ENCODE results near the gene ZRANB2. TPM values are rescaled to one million over a fixed set of nuclear protein-coding genes. Genes with fewer than 3 reads are reported as not detected.

ZRANB2 gene
- total RNA-seq (2014; rRNA removed; shearing (Covaris generic); ENCODE audit: low replicate concordance) = 46.7 and 97.2 TPM in 2 replicates

GRCh38 chr1:71080739-71081696 lies at the start of gene ZRANB2:
TSS of gene ZRANB2 (minus strand) at chr1:71081035. CDS start at chr1:71080995, 40 bp downstream.
- H3K27me3 ChIP-seq = no peaks in the 10 kb centered on the region
- peak within 1 kb of the TSS; percentile 98 for H3K4me3 ChIP-seq
- peak; percentile 91 for DNase-seq
- peaks cover 3% of the 10 kb centered on the region; the same call in 1 of the 2 replicates for H3K9me3 ChIP-seq
- H3K36me3 ChIP-seq = peaks cover 34% of the 10 kb centered on the region

- no peaks in the 10 kb centered on the region for H3K9me3 ChIP-seq
- no peak overlapping the region for H3K4me3 ChIP-seq
- H3K27me3 ChIP-seq = no peaks in the 10 kb centered on the region
- no peaks in the 10 kb centered on the region for H3K36me3 ChIP-seq
- DNase-seq = no peak
Measured at GRCh38 chr1:71128060-71128459, 47.2 kb upstream of the ZRANB2 start.

GRCh38 chr1:71118086-71118485 lies 37.3 kb upstream of the ZRANB2 start:
- Histone ChIP-seq H3K9me3 (no peaks in the 10 kb centered on the region), H3K4me3 (no peak overlapping the region), H3K27me3 (no peaks in the 10 kb centered on the region), H3K36me3 (no peaks in the 10 kb centered on the region)
- DNase-seq = no peak

- Histone ChIP-seq H3K4me3 (no peak overlapping the region), H3K27me3 (no peaks in the 10 kb centered on the region), H3K36me3 (no peaks in the 10 kb centered on the region), H3K9me3 (no peaks in the 10 kb centered on the region)
- DNase-seq = no peak
Measured at GRCh38 chr1:71116729-71117128, 35.9 kb upstream of the ZRANB2 start.

- no peaks in the 10 kb centered on the region for H3K9me3 ChIP-seq
- DNase-seq = no peak
- no peak overlapping the region for H3K4me3 ChIP-seq
- no peaks in the 10 kb centered on the region for H3K36me3 ChIP-seq
- peaks cover 2% of the 10 kb centered on the region for H3K27me3 ChIP-seq
Measured at GRCh38 chr1:71106658-71107322, 26.0 kb upstream of the ZRANB2 start.

- no peaks in the 10 kb centered on the region for H3K9me3 ChIP-seq
- no peaks in the 10 kb centered on the region for H3K36me3 ChIP-seq
- peaks cover 2% of the 10 kb centered on the region for H3K27me3 ChIP-seq
- no peak for DNase-seq
- no peak overlapping the region for H3K4me3 ChIP-seq
Measured at GRCh38 chr1:71104417-71104816, 23.6 kb upstream of the ZRANB2 start.

- Histone ChIP-seq H3K9me3 (no peaks in the 10 kb centered on the region), H3K36me3 (no peaks in the 10 kb centered on the region), H3K4me3 (no peak overlapping the region), H3K27me3 (peaks cover 2% of the 10 kb centered on the region)
- DNase-seq = no peak
Measured at GRCh38 chr1:71101839-71102376, 21.1 kb upstream of the ZRANB2 start.

- Histone ChIP-seq H3K4me3 (no peak overlapping the region), H3K27me3 (peaks cover 2% of the 10 kb centered on the region; the same call in 1 of the 2 replicates), H3K36me3 (no peaks in the 10 kb centered on the region), H3K9me3 (no peaks in the 10 kb centered on the region)
- no peak for DNase-seq
Measured at GRCh38 chr1:71097428-71097827, 16.6 kb upstream of the ZRANB2 start.

GRCh38 chr1:71094913-71095312 lies 14.1 kb upstream of the ZRANB2 start:
- no peak overlapping the region for H3K4me3 ChIP-seq
- no peaks in the 10 kb centered on the region for H3K9me3 ChIP-seq
- no peak for DNase-seq
- H3K36me3 ChIP-seq = no peaks in the 10 kb centered on the region
- peaks cover 2% of the 10 kb centered on the region; the same call in 1 of the 2 replicates for H3K27me3 ChIP-seq

- no peaks in the 10 kb centered on the region for H3K36me3 ChIP-seq
- H3K4me3 ChIP-seq = no peak overlapping the region
- DNase-seq = no peak
- H3K27me3 ChIP-seq = peaks cover 2% of the 10 kb centered on the region; the same call in 1 of the 2 replicates
- H3K9me3 ChIP-seq = no peaks in the 10 kb centered on the region
Measured at GRCh38 chr1:71093938-71094337, 13.1 kb upstream of the ZRANB2 start.

- no peak overlapping the region for H3K4me3 ChIP-seq
- H3K36me3 ChIP-seq = no peaks in the 10 kb centered on the region
- no peak for DNase-seq
- H3K9me3 ChIP-seq = peaks cover under 1% of the 10 kb centered on the region; the same call in 1 of the 2 replicates
- no peaks in the 10 kb centered on the region; the same call in 1 of the 2 replicates for H3K27me3 ChIP-seq
Measured at GRCh38 chr1:71089536-71090270, 8.9 kb upstream of the ZRANB2 start.

- Histone ChIP-seq H3K36me3 (no peaks in the 10 kb centered on the region), H3K27me3 (no peaks in the 10 kb centered on the region; the same call in 1 of the 2 replicates), H3K4me3 (no peak overlapping the region), H3K9me3 (peaks cover 3% of the 10 kb centered on the region; the same call in 1 of the 2 replicates)
- no peak for DNase-seq
Measured at GRCh38 chr1:71088645-71089287, 7.9 kb upstream of the ZRANB2 start.

- H3K9me3 ChIP-seq = peaks cover 3% of the 10 kb centered on the region; the same call in 1 of the 2 replicates
- H3K27me3 ChIP-seq = no peaks in the 10 kb centered on the region
- H3K36me3 ChIP-seq = no peaks in the 10 kb centered on the region
- no peak overlapping the region for H3K4me3 ChIP-seq
- DNase-seq = no peak
Measured at GRCh38 chr1:71087713-71088112, 6.9 kb upstream of the ZRANB2 start.

GRCh38 chr1:71087060-71087459 lies 6.2 kb upstream of the ZRANB2 start:
- Histone ChIP-seq H3K9me3 (peaks cover 3% of the 10 kb centered on the region; the same call in 1 of the 2 replicates), H3K36me3 (no peaks in the 10 kb centered on the region), H3K27me3 (no peaks in the 10 kb centered on the region), H3K4me3 (no peak overlapping the region)
- DNase-seq = no peak

GRCh38 chr1:71086331-71086730 lies 5.5 kb upstream of the ZRANB2 start:
- Histone ChIP-seq H3K4me3 (no peak overlapping the region), H3K9me3 (peaks cover 3% of the 10 kb centered on the region; the same call in 1 of the 2 replicates), H3K36me3 (no peaks in the 10 kb centered on the region), H3K27me3 (no peaks in the 10 kb centered on the region)
- no peak for DNase-seq

- no peaks in the 10 kb centered on the region for H3K27me3 ChIP-seq
- peaks cover 3% of the 10 kb centered on the region; the same call in 1 of the 2 replicates for H3K9me3 ChIP-seq
- no peak for DNase-seq
- H3K4me3 ChIP-seq = no peak overlapping the region
- peaks cover 11% of the 10 kb centered on the region for H3K36me3 ChIP-seq
Measured at GRCh38 chr1:71083271-71083670, 2.4 kb upstream of the ZRANB2 start.

Data from MG63 (cell line).